PC-3 (cell line): ENCODE results near the gene IGFBP3. TPM values are rescaled to one million over a fixed set of nuclear protein-coding genes. Genes with fewer than 3 reads are reported as not detected.

Source experiments
- ATAC-seq: fragments of 200-7000 bp; cut with Tn5 transposase; 2 replicates; pipeline ENCODE4 v1.9.1; 2020; ENCODE audit warnings: mild to moderate bottlenecking, moderate library complexity
- BruUV-seq: library from RNA; stranded (reverse); fragments of 400-500 nt; replicated peaks from 2 replicates; lab custom pipeline; 2021; lab: Mats Ljungman, UMichigan
- CTCF ChIA-PET: fragments of 300-600 bp; sonication (Branson Sonifier 250); formaldehyde crosslinking; loops from one replicate; lab custom pipeline; 2022; ENCODE audit warnings: antibody characterized with exemption; lab: Charles Lee
- POLR2A ChIA-PET: fragments of 300-600 bp; sonication (Branson Sonifier 250); formaldehyde crosslinking; loops from one replicate; lab custom pipeline; 2022; ENCODE audit warnings: antibody characterized with exemption; ENCODE audit not compliant: unreplicated experiment; lab: Charles Lee
- DNase-seq: peaks from one replicate; pipeline ENCODE4 v3.0.0-alpha.2; 2015
- H2AFZ ChIP-seq: fragments of 300-600 bp; sonication (generic); 2 replicates; pipeline ENCODE4 v1.6.0; 2016; ENCODE audit warnings: antibody characterized with exemption, low read length
- H3F3A ChIP-seq: fragments of 300-600 bp; sonication (generic); one replicate; pipeline ENCODE4 v1.6.0; 2017; ENCODE audit warnings: antibody characterized with exemption, low read length, control low read depth, mild to moderate bottlenecking; ENCODE audit not compliant: unreplicated experiment
- H3K27ac ChIP-seq: fragments of 300-600 bp; sonication (generic); 2 replicates; pipeline ENCODE4 v1.5.1; 2016; ENCODE audit warnings: mild to moderate bottlenecking, low read length
- H3K27me3 ChIP-seq: fragments of 300-600 bp; sonication (generic); 2 replicates; pipeline ENCODE4 v1.6.1; 2016; ENCODE audit warnings: low read length, mixed read lengths
- H3K36me3 ChIP-seq: fragments of 300-600 bp; sonication (generic); 2 replicates; pipeline ENCODE4 v1.6.1; 2016; ENCODE audit warnings: low read depth, mixed run types, low read length, mixed read lengths
- H3K4me1 ChIP-seq: fragments of 300-600 bp; sonication (generic); 2 replicates; pipeline ENCODE4 v1.5.1; 2016; ENCODE audit warnings: low read length; ENCODE audit not compliant: insufficient read depth
- H3K4me2 ChIP-seq: fragments of 300-600 bp; sonication (generic); 2 replicates; pipeline ENCODE4 v1.6.0; 2016; ENCODE audit warnings: low read length
- H3K4me3 ChIP-seq: fragments of 300-600 bp; sonication (generic); 2 replicates; pipeline ENCODE4 v1.5.1; 2016; ENCODE audit warnings: mild to moderate bottlenecking, low read length, mixed read lengths
- H3K79me2 ChIP-seq: fragments of 300-600 bp; sonication (generic); 2 replicates; pipeline ENCODE4 v1.6.1; 2017; ENCODE audit warnings: low read length, mixed read lengths
- H3K9ac ChIP-seq: fragments of 300-600 bp; sonication (generic); 2 replicates; pipeline ENCODE4 v1.6.0; 2016; ENCODE audit warnings: mild to moderate bottlenecking, low read length
- H3K9me2 ChIP-seq: fragments of 300-600 bp; sonication (generic); replicated peaks from 2 replicates; pipeline ENCODE4 v1.6.1; 2016; ENCODE audit warnings: mixed run types, low read length, mixed read lengths
- H3K9me3 ChIP-seq: fragments of 300-600 bp; sonication (generic); 2 replicates; pipeline ENCODE4 v1.6.1; 2016; ENCODE audit warnings: low read length, mixed read lengths
- H4K20me1 ChIP-seq: fragments of 300-600 bp; sonication (generic); 2 replicates; pipeline ENCODE4 v1.6.1; 2016; ENCODE audit warnings: low read length, mixed read lengths
- EZH2 ChIP-seq: fragments of 300-600 bp; sonication (generic); IDR thresholded peaks from one replicate; pipeline ENCODE4 v1.6.1; 2017; ENCODE audit warnings: antibody characterized with exemption, mild to moderate bottlenecking, low read length; ENCODE audit not compliant: unreplicated experiment
- EZH2phosphoT487 ChIP-seq: fragments of 300-600 bp; sonication (generic); IDR thresholded peaks from 2 replicates; pipeline ENCODE4 v1.6.1; 2018; ENCODE audit warnings: mild to moderate bottlenecking, antibody characterized with exemption, low read length, borderline replicate concordance
- intact Hi-C: fragments of 100-400 bp; cut with micrococcal nuclease; formaldehyde crosslinking; loops from 2 replicates; pipeline ENCODE4 v1.9.0; 2023
- total RNA-seq: library from RNA; depleted of rRNA; stranded (reverse); fragments of >200 nt; gene quantifications from 2 replicates; pipeline ENCODE4 v1.2.3, GENCODE V29; 2014
- TF ChIP-seq, protein P1 (sequence below): fragments of 300-600 bp; sonication (generic); conservative IDR thresholded peaks from 2 replicates; pipeline ENCODE4 v1.5.1; 2017; ENCODE audit warnings: antibody characterized with exemption, low read depth, mild to moderate bottlenecking, low read length

IGFBP3 gene
- total RNA-seq, 1 experiment from 2014 or later: 120 TPM

DNA sequence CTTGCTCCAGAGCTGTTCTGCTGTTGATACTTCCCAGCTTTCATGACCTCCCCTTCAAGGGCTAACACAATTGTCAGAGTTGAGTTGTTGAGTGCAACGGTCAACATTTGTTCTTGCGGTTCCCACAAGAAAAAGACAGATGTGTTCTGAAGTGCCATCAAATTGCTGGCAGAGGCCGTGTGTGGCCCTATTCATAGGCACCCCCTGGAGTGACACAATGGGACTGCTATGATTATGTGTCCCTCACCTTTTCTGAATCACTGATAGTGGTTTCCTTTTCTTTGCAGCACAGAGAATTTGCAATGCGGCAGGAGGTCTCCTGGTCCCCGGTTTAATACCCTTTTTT is 38.6 kb downstream of the IGFBP3 start:
- Histone ChIP-seq H3K4me3 (no peak overlapping the region), H2AFZ (no peak overlapping the region), H4K20me1 (no peaks in the 10 kb centered on the region), H3K9me2 (no peaks in the 10 kb centered on the region), H3K4me2 (no peak overlapping the region), H3K79me2 (no peaks in the 10 kb centered on the region), H3K9me3 (no peaks in the 10 kb centered on the region), H3K27me3 (no peaks in the 10 kb centered on the region), H3F3A (no peaks in the 10 kb centered on the region), H3K36me3 (no peaks in the 10 kb centered on the region), H3K27ac (no peak overlapping the region), H3K9ac (no peak overlapping the region), H3K4me1 (peaks cover 30% of the 10 kb centered on the region)
- TF ChIP-seq EZH2: no peak
- TF ChIP-seq EZH2phosphoT487: no peak
- TF ChIP-seq, protein P1, sequence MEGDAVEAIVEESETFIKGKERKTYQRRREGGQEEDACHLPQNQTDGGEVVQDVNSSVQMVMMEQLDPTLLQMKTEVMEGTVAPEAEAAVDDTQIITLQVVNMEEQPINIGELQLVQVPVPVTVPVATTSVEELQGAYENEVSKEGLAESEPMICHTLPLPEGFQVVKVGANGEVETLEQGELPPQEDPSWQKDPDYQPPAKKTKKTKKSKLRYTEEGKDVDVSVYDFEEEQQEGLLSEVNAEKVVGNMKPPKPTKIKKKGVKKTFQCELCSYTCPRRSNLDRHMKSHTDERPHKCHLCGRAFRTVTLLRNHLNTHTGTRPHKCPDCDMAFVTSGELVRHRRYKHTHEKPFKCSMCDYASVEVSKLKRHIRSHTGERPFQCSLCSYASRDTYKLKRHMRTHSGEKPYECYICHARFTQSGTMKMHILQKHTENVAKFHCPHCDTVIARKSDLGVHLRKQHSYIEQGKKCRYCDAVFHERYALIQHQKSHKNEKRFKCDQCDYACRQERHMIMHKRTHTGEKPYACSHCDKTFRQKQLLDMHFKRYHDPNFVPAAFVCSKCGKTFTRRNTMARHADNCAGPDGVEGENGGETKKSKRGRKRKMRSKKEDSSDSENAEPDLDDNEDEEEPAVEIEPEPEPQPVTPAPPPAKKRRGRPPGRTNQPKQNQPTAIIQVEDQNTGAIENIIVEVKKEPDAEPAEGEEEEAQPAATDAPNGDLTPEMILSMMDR: no peak
- ChIA-PET CTCF (no interaction called here), POLR2A (no interaction called here)
- no peak for ATAC-seq
- DNase-seq: no peak
- no TSS peak for BruUV-seq
- intact Hi-C loops: loop anchor here (10.0 kb wide), 1 partner anchor 662 kb away; no protein-coding TSS in a partner anchor

DNA sequence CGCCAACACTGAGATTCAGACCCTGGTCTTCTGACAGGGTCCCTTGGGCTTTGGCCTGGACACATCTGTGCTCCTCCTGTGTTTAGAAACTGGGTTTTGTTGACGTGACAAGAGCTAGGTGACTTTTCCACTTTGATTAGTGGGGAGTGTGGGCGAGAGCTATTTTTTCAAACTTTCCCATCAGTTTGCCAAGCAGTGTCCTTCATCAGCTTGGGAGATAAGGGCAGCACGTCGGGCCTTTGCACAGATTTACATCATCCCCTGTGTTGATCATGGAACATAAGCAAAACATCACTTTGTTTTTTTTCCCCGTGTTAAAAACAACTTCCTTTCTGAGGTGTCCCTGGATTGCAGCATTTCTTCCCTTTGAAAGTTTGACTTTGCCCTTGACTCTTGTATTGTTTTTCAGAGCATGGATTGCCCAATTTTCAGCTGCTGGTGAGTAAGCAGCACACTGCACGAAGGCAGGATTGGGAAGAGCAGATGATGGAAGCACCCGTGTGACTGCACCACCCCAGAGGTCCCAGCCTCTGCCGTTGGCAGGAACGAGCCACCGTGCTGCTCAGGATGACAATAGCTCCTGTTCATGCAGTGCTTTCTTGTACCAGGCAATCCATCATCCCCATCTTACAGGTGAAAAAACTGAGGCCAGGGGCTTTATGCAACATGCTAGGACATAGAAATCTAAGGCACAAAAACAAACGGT is 39.2 kb downstream of the IGFBP3 start:
- DNase-seq: no peak
- Histone ChIP-seq H3K4me1 (peaks cover 25% of the 10 kb centered on the region), H4K20me1 (no peaks in the 10 kb centered on the region), H3K9me2 (no peaks in the 10 kb centered on the region), H3K4me3 (no peak overlapping the region), H3F3A (no peaks in the 10 kb centered on the region), H3K9ac (no peak overlapping the region), H3K4me2 (no peak overlapping the region), H3K27me3 (no peaks in the 10 kb centered on the region), H3K79me2 (no peaks in the 10 kb centered on the region), H3K9me3 (no peaks in the 10 kb centered on the region), H2AFZ (no peak overlapping the region), H3K36me3 (no peaks in the 10 kb centered on the region), H3K27ac (no peak overlapping the region)
- TF ChIP-seq EZH2 (no peak), EZH2phosphoT487 (no peak)
- TF ChIP-seq, protein P1: no peak
- POLR2A ChIA-PET: no interaction called here
- CTCF ChIA-PET: interaction anchor here (0.6 kb wide), 1 partner anchor 8 kb away, joined by 3 read pairs; no protein-coding TSS in a partner anchor
- intact Hi-C loops: loop anchor here (10.0 kb wide), 1 partner anchor 663 kb away; no protein-coding TSS in a partner anchor
- no TSS peak for BruUV-seq
- no peak for ATAC-seq

DNA sequence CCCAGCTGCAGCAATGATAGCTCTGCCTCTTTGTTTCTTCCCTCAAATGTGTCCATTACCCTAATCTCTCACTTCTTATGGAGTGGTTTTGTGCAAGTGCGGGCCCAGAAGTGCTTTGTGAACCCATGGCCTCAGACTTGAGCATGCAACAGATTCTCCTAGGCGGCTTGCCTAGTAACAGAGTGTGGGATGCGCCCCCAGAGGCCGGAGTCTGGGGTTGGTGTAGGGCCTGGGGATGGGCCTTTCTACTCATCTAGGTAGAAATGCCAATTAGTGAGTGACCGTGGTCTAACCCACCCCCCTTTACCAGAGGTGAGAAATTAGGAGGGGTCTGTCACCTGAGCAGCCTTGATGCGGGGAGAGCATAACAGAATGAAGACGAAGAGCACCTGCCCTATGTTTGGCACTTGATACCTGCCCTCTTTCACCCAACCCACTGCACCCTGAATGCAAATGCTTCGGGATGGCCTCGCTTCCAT is 39.8 kb downstream of the IGFBP3 start:
- Histone ChIP-seq H3K36me3 (no peaks in the 10 kb centered on the region), H4K20me1 (no peaks in the 10 kb centered on the region), H2AFZ (no peak overlapping the region), H3K4me3 (no peak overlapping the region), H3K4me1 (peaks cover 19% of the 10 kb centered on the region), H3K9me3 (no peaks in the 10 kb centered on the region), H3K9ac (no peak overlapping the region), H3K79me2 (no peaks in the 10 kb centered on the region), H3K27me3 (no peaks in the 10 kb centered on the region), H3F3A (no peaks in the 10 kb centered on the region), H3K4me2 (no peak overlapping the region), H3K9me2 (no peaks in the 10 kb centered on the region), H3K27ac (no peak overlapping the region)
- TF ChIP-seq EZH2phosphoT487 (no peak), EZH2 (no peak)
- TF ChIP-seq, protein P1: no peak
- DNase-seq (no peak), ATAC-seq (no peak)
- no TSS peak for BruUV-seq
- POLR2A ChIA-PET: no interaction called here
- intact Hi-C loops: loop anchor here (10.0 kb wide), 1 partner anchor 663 kb away; no protein-coding TSS in a partner anchor
- CTCF ChIA-PET: interaction anchor here (0.6 kb wide), 1 partner anchor 8 kb away, joined by 3 read pairs; no protein-coding TSS in a partner anchor
